Skeletal muscle satellite cell (primary cell): ENCODE results near the gene HUWE1.

Experiments
- H3K27me3 ChIP-seq: 2 replicates; pipeline ENCODE4 v1.7.0; 2013; ENCODE audit warnings: low read length; ENCODE audit not compliant: control insufficient read depth, insufficient read depth
- H3K36me3 ChIP-seq: 2 replicates; pipeline ENCODE4 v1.7.0; 2013; ENCODE audit warnings: mild to moderate bottlenecking, control low read depth, low read length; ENCODE audit not compliant: insufficient read depth
- H3K4me1 ChIP-seq: 2 replicates; pipeline ENCODE4 v1.7.0; 2013; ENCODE audit warnings: low read length; ENCODE audit not compliant: control insufficient read depth, insufficient read depth
- H3K4me2 ChIP-seq: 2 replicates; pipeline ENCODE4 v1.7.0; 2013; ENCODE audit warnings: mild to moderate bottlenecking, low read length
- H3K4me3 ChIP-seq: 2 replicates; pipeline ENCODE4 v1.7.0; 2013; ENCODE audit warnings: low read length
- H3K9ac ChIP-seq: 2 replicates; pipeline ENCODE4 v1.7.0; 2013; ENCODE audit warnings: mild to moderate bottlenecking, low read depth, low read length, moderate library complexity
- H3K9me3 ChIP-seq: replicated peaks from 2 replicates; pipeline ENCODE4 v1.7.0; 2013; ENCODE audit warnings: mild to moderate bottlenecking, control low read depth, low read length

HUWE1 gene

GRCh38 chrX:53656845-53657244, 29.7 kb downstream of the HUWE1 start:
- no peaks in the 10 kb centered on the region for H3K9me3 ChIP-seq

GRCh38 chrX:53654376-53654775, 32.1 kb downstream of the HUWE1 start:
- H3K9ac ChIP-seq: no peak overlapping the region
- H3K4me2 ChIP-seq: no peak overlapping the region
- H3K36me3 ChIP-seq: peaks cover 21% of the 10 kb centered on the region
- no peak overlapping the region for H3K4me3 ChIP-seq
- H3K4me1 ChIP-seq: no peaks in the 10 kb centered on the region
- H3K9me3 ChIP-seq: no peaks in the 10 kb centered on the region
- peaks cover 4% of the 10 kb centered on the region for H3K27me3 ChIP-seq

More at GRCh38 chrX:53656845-53657244, 29.7 kb downstream of the HUWE1 start:
- Histone ChIP-seq H3K4me2 (no peak overlapping the region), H3K9ac (no peak overlapping the region), H3K4me1 (no peaks in the 10 kb centered on the region), H3K27me3 (no peaks in the 10 kb centered on the region), H3K36me3 (peaks cover 19% of the 10 kb centered on the region), H3K4me3 (no peak overlapping the region)

GRCh38 chrX:53644751-53645150, 41.8 kb downstream of the HUWE1 start:
- H3K36me3 ChIP-seq: peaks cover 45% of the 10 kb centered on the region
- H3K9ac ChIP-seq: no peak overlapping the region
- H3K4me1 ChIP-seq: no peaks in the 10 kb centered on the region
- H3K9me3 ChIP-seq: no peaks in the 10 kb centered on the region
- no peak overlapping the region for H3K4me2 ChIP-seq
- H3K4me3 ChIP-seq: no peak overlapping the region
- peaks cover 3% of the 10 kb centered on the region for H3K27me3 ChIP-seq

- Histone ChIP-seq H3K9me3 (no peaks in the 10 kb centered on the region), H3K36me3 (peaks cover 31% of the 10 kb centered on the region)
Observed at GRCh38 chrX:53642337-53642736, 44.2 kb downstream of the HUWE1 start.

GRCh38 chrX:53639257-53639656, 47.3 kb downstream of the HUWE1 start:
- H3K9ac ChIP-seq: no peak overlapping the region
- H3K4me1 ChIP-seq: no peaks in the 10 kb centered on the region
- no peak overlapping the region for H3K4me2 ChIP-seq
- no peaks in the 10 kb centered on the region for H3K27me3 ChIP-seq
- H3K9me3 ChIP-seq: no peaks in the 10 kb centered on the region
- H3K4me3 ChIP-seq: no peak overlapping the region
- H3K36me3 ChIP-seq: peaks cover 24% of the 10 kb centered on the region

More at GRCh38 chrX:53642337-53642736, 44.2 kb downstream of the HUWE1 start:
- Histone ChIP-seq H3K4me2 (no peak overlapping the region), H3K4me3 (no peak overlapping the region), H3K4me1 (no peaks in the 10 kb centered on the region), H3K9ac (no peak overlapping the region), H3K27me3 (no peaks in the 10 kb centered on the region)

- no peaks in the 10 kb centered on the region for H3K27me3 ChIP-seq
- no peaks in the 10 kb centered on the region for H3K9me3 ChIP-seq
- H3K4me1 ChIP-seq: no peaks in the 10 kb centered on the region
- no peak overlapping the region for H3K4me3 ChIP-seq
- H3K36me3 ChIP-seq: peaks cover 23% of the 10 kb centered on the region
- no peak overlapping the region for H3K4me2 ChIP-seq
- no peak overlapping the region for H3K9ac ChIP-seq
Observed at GRCh38 chrX:53637479-53637878, 49.0 kb downstream of the HUWE1 start.

GRCh38 chrX:53631156-53631555, 55.4 kb downstream of the HUWE1 start:
- H3K27me3 ChIP-seq: no peaks in the 10 kb centered on the region
- peaks cover 66% of the 10 kb centered on the region for H3K36me3 ChIP-seq
- H3K9ac ChIP-seq: no peak overlapping the region
- H3K4me3 ChIP-seq: no peak overlapping the region
- no peak overlapping the region for H3K4me2 ChIP-seq
- H3K4me1 ChIP-seq: no peaks in the 10 kb centered on the region
- H3K9me3 ChIP-seq: no peaks in the 10 kb centered on the region

- Histone ChIP-seq H3K4me2 (no peak overlapping the region), H3K4me3 (no peak overlapping the region), H3K36me3 (peaks cover 68% of the 10 kb centered on the region), H3K9ac (no peak overlapping the region), H3K27me3 (no peaks in the 10 kb centered on the region), H3K4me1 (no peaks in the 10 kb centered on the region), H3K9me3 (no peaks in the 10 kb centered on the region)
Observed at GRCh38 chrX:53630261-53630660, 56.3 kb downstream of the HUWE1 start.

- Histone ChIP-seq H3K27me3 (no peaks in the 10 kb centered on the region), H3K9ac (no peak overlapping the region), H3K4me2 (no peak overlapping the region), H3K9me3 (no peaks in the 10 kb centered on the region), H3K36me3 (peaks cover 38% of the 10 kb centered on the region), H3K4me3 (no peak overlapping the region), H3K4me1 (no peaks in the 10 kb centered on the region)
Observed at GRCh38 chrX:53622431-53622830, 64.1 kb downstream of the HUWE1 start.

- peaks cover 7% of the 10 kb centered on the region for H3K27me3 ChIP-seq
- H3K4me1 ChIP-seq: no peaks in the 10 kb centered on the region
- H3K4me3 ChIP-seq: no peak overlapping the region
- H3K9ac ChIP-seq: no peak overlapping the region
- H3K4me2 ChIP-seq: no peak overlapping the region
- peaks cover 45% of the 10 kb centered on the region for H3K36me3 ChIP-seq
- no peaks in the 10 kb centered on the region for H3K9me3 ChIP-seq
Observed at GRCh38 chrX:53621418-53621986, 65.0 kb downstream of the HUWE1 start.

- H3K27me3 ChIP-seq: peaks cover 14% of the 10 kb centered on the region
- H3K36me3 ChIP-seq: peaks cover 52% of the 10 kb centered on the region
- H3K9ac ChIP-seq: no peak overlapping the region
- no peaks in the 10 kb centered on the region for H3K4me1 ChIP-seq
- no peak overlapping the region for H3K4me2 ChIP-seq
- H3K4me3 ChIP-seq: no peak overlapping the region
- no peaks in the 10 kb centered on the region for H3K9me3 ChIP-seq
Observed at GRCh38 chrX:53616946-53617345, 69.6 kb downstream of the HUWE1 start.

- Histone ChIP-seq H3K27me3 (no peaks in the 10 kb centered on the region), H3K9ac (no peak overlapping the region), H3K4me3 (no peak overlapping the region), H3K36me3 (peaks cover 58% of the 10 kb centered on the region), H3K9me3 (no peaks in the 10 kb centered on the region), H3K4me2 (no peak overlapping the region), H3K4me1 (no peaks in the 10 kb centered on the region)
Observed at GRCh38 chrX:53606456-53606855, 80.1 kb downstream of the HUWE1 start.
